Measurements from ENCODE around the gene CDH4.
"Not testable (repeated sequence)": the region's sequence is repeated elsewhere in the genome, so short reads cannot be mapped to it uniquely, and the experiment has no call there.

Gene CDH4

GRCh38 chr20:61445741-61446140 is 193.7 kb downstream of the CDH4 start:
- no peak overlapping the region for H3K27ac ChIP-seq
- no peak for DNase-seq (ENCODE audit: low read depth, low spot score)

- H3K27ac ChIP-seq, result no peak overlapping the region
- no peak for DNase-seq (ENCODE audit: low read depth, low spot score)
Observed at GRCh38 chr20:61447952-61448351, 195.9 kb downstream of the CDH4 start.

- DNase-seq (ENCODE audit: low read depth, low spot score), result no peak
- H3K27ac ChIP-seq, result no peak overlapping the region
Observed at GRCh38 chr20:61448386-61448785, 196.3 kb downstream of the CDH4 start.

- no peak for DNase-seq (ENCODE audit: low read depth, low spot score)
- no peak overlapping the region for H3K27ac ChIP-seq
Observed at GRCh38 chr20:61449057-61449609, 197.1 kb downstream of the CDH4 start.

- no peak overlapping the region for H3K27ac ChIP-seq
- DNase-seq (ENCODE audit: low read depth, low spot score), result no peak
Observed at GRCh38 chr20:61449916-61450315, 197.9 kb downstream of the CDH4 start.

GRCh38 chr20:61450549-61450948 is 198.5 kb downstream of the CDH4 start:
- H3K27ac ChIP-seq, result no peak overlapping the region
- no peak for DNase-seq (ENCODE audit: low read depth, low spot score)

- H3K27ac ChIP-seq, result no peak overlapping the region
- no peak for DNase-seq (ENCODE audit: low read depth, low spot score)
Observed at GRCh38 chr20:61451009-61451408, 198.9 kb downstream of the CDH4 start.

GRCh38 chr20:61451953-61452352 is 199.9 kb downstream of the CDH4 start:
- DNase-seq (ENCODE audit: low read depth, low spot score), result no peak
- H3K27ac ChIP-seq, result no peak overlapping the region

GRCh38 chr20:61453219-61453618 is 201.2 kb downstream of the CDH4 start:
- H3K27ac ChIP-seq, result no peak overlapping the region
- DNase-seq (ENCODE audit: low read depth, low spot score), result no peak

- not testable (repeated sequence) for DNase-seq (ENCODE audit: low read depth, low spot score); H3K27ac ChIP-seq
Observed at GRCh38 chr20:61453623-61454022, 201.6 kb downstream of the CDH4 start.

GRCh38 chr20:61454053-61454452 is 202.0 kb downstream of the CDH4 start:
- no peak for DNase-seq (ENCODE audit: low read depth, low spot score)
- H3K27ac ChIP-seq, result no peak overlapping the region

GRCh38 chr20:61455508-61456215 is 203.6 kb downstream of the CDH4 start:
- DNase-seq (ENCODE audit: low read depth, low spot score), result no peak
- no peak overlapping the region for H3K27ac ChIP-seq

GRCh38 chr20:61457725-61458124 is 205.7 kb downstream of the CDH4 start:
- no peak for DNase-seq (ENCODE audit: low read depth, low spot score)

GRCh38 chr20:61458146-61458746 is 206.2 kb downstream of the CDH4 start:
- DNase-seq (ENCODE audit: low read depth, low spot score), result no peak
- H3K27ac ChIP-seq, result no peak overlapping the region

More at GRCh38 chr20:61457725-61458124, 205.7 kb downstream of the CDH4 start:
- H3K27ac ChIP-seq, result no peak overlapping the region

- H3K27ac ChIP-seq, result no peak overlapping the region
- no peak for DNase-seq (ENCODE audit: low read depth, low spot score)
Observed at GRCh38 chr20:61459266-61459665, 207.2 kb downstream of the CDH4 start.

- H3K27ac ChIP-seq, result no peak overlapping the region
- DNase-seq (ENCODE audit: low read depth, low spot score), result no peak
Observed at GRCh38 chr20:61459705-61460104, 207.6 kb downstream of the CDH4 start.

GRCh38 chr20:61460261-61461052 is 208.4 kb downstream of the CDH4 start:
- DNase-seq (ENCODE audit: low read depth, low spot score), result no peak
- no peak overlapping the region for H3K27ac ChIP-seq

- no peak overlapping the region for H3K27ac ChIP-seq
- no peak for DNase-seq (ENCODE audit: low read depth, low spot score)
Observed at GRCh38 chr20:61461461-61461860, 209.4 kb downstream of the CDH4 start.

GRCh38 chr20:61464307-61465303 is 212.5 kb downstream of the CDH4 start:
- DNase-seq (ENCODE audit: low read depth, low spot score), result no peak
- no peak overlapping the region for H3K27ac ChIP-seq

- DNase-seq (ENCODE audit: low read depth, low spot score), result no peak
Observed at GRCh38 chr20:61475729-61476128, 223.7 kb downstream of the CDH4 start.

More at GRCh38 chr20:61475729-61476128, 223.7 kb downstream of the CDH4 start:
- no peak overlapping the region for H3K27ac ChIP-seq
